Nephron (organoid): ENCODE measurements around the gene PNO1.

Experiments
- H3K27ac Mint-ChIP-seq, 3 experiments: 2 replicates each; pipeline ENCODE4 v1.8.0; 2020; ENCODE audit warnings: mixed read lengths in 3 of 3, mild to moderate bottlenecking in 2 of 3, moderate library complexity in 1 of 3
- H3K27me3 Mint-ChIP-seq: 2 replicates; pipeline ENCODE4 v1.8.0; 2021; ENCODE audit warnings: low read depth, mild to moderate bottlenecking, moderate library complexity, mixed read lengths
- H3K36me3 Mint-ChIP-seq: 2 replicates; pipeline ENCODE4 v1.8.0; 2020; ENCODE audit warnings: low read depth, mixed read lengths
- H3K4me1 Mint-ChIP-seq: 2 replicates; pipeline ENCODE4 v1.8.0; 2020; ENCODE audit warnings: mixed read lengths
- H3K4me3 Mint-ChIP-seq, 3 experiments: 2 replicates each; pipeline ENCODE4 v1.8.0; 2020; ENCODE audit warnings: mild to moderate bottlenecking in 3 of 3, mixed read lengths in 3 of 3, moderate library complexity in 2 of 3
- H3K9me3 Mint-ChIP-seq: 2 replicates; pipeline ENCODE4 v1.8.0; 2020; ENCODE audit warnings: mixed read lengths
- TF ChIP-seq, protein P1 (sequence below), 3 experiments: fragments of 200-600 bp; sonication (generic); IDR thresholded peaks; one replicate each; pipeline ENCODE4 v1.5.0; 2021; ENCODE audit warnings: antibody characterized with exemption in 3 of 3; ENCODE audit not compliant: unreplicated experiment in 3 of 3

The PNO1 gene

DNA sequence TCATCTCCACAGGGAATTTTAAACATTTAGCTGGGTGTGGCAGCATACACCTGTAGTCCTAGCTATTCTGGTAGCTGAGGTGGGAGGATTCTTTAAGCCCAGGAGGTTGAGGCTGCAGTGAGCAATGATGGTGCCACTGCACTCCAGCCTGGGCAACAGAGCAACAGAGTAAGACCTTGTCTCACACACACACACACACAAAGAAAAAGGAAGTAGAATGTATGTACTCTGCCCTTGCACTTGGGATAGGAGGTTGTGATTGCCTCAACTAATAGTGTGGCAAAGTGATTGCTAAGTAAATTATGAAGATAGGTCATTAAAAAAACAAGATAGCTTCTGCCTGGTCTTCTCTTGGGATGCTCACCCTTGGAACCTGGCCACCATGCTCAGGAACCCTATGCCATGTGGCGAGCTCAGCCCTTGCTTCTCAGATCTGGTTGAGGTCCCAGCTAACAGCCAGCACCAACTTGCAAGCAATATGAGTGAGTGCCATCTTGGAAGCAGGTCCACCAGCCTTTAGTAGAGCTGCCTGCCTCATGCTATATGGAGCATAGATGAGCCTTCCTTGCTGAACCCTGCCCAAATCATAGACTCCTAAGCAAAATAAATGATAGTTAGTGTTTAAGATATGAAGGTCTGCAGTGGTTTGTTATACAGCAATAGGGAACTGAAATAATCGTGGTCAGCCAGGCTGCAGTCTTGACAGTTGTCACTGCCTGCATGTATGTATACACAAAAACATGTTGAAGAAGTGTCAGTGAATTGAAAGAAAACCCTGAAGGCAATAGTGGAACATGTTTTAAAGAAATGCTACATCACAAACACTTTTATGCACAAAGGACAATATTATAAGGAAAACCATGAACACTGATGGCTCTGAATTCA, 30.1 kb upstream of the PNO1 start:
- Mint-ChIP-seq H3K27ac (no peak overlapping the region), H3K27me3 (no peaks in the 10 kb centered on the region), H3K9me3 (no peaks in the 10 kb centered on the region), H3K4me1 (peaks cover 7% of the 10 kb centered on the region), H3K36me3 (peaks cover 21% of the 10 kb centered on the region), H3K4me3 (no peak overlapping the region)
- TF ChIP-seq, protein P1, sequence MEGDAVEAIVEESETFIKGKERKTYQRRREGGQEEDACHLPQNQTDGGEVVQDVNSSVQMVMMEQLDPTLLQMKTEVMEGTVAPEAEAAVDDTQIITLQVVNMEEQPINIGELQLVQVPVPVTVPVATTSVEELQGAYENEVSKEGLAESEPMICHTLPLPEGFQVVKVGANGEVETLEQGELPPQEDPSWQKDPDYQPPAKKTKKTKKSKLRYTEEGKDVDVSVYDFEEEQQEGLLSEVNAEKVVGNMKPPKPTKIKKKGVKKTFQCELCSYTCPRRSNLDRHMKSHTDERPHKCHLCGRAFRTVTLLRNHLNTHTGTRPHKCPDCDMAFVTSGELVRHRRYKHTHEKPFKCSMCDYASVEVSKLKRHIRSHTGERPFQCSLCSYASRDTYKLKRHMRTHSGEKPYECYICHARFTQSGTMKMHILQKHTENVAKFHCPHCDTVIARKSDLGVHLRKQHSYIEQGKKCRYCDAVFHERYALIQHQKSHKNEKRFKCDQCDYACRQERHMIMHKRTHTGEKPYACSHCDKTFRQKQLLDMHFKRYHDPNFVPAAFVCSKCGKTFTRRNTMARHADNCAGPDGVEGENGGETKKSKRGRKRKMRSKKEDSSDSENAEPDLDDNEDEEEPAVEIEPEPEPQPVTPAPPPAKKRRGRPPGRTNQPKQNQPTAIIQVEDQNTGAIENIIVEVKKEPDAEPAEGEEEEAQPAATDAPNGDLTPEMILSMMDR (IDR thresholded peaks at IDR 0.05; ENCODE audit: unreplicated experiment in 3 of 3) = no peak

DNA sequence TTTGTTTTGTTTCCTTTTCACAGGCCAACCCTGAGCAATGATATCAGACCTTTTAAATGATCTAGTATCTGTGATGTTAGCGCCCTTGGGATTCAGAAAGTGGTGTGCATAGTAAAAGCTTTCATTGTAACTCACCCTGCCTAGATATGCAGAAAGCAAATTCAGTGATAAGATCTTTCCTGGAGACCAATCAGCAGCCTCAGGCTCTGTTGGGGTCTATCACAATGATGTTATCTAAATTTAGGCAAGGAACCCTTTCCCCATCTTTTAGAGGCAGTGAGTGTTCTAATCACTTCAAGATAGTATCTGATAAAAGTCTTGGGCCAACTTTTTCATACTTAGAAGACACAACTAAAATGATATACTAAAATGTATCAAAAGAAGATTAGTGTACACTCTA, 23.6 kb upstream of the PNO1 start:
- Mint-ChIP-seq H3K4me1 (no peaks in the 10 kb centered on the region), H3K9me3 (no peaks in the 10 kb centered on the region), H3K4me3 (no peak overlapping the region), H3K36me3 (peaks cover 49% of the 10 kb centered on the region), H3K27me3 (no peaks in the 10 kb centered on the region), H3K27ac (no peak overlapping the region)
- TF ChIP-seq, protein P1 (IDR thresholded peaks at IDR 0.05; ENCODE audit: unreplicated experiment in 3 of 3) = no peak

DNA sequence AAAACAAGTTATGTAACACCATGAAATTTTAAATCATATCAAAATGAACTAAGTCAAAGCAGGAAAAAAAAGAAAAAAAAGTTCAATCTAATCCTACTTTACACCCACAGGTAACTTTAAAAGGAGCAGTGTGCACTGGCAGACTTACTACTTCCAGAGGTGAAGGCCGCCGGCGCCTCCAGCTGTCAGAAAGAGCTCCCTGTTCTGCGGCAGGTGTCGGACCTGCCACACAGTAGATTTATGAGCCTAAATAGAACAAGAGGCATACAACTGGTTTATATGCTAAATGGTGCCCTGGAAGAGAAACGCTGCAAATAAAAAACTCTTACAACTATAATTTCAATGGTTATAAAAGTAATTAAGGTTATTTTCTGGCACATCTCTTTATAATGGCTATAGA, 23.1 kb upstream of the PNO1 start:
- Mint-ChIP-seq H3K9me3 (no peaks in the 10 kb centered on the region), H3K27me3 (no peaks in the 10 kb centered on the region), H3K27ac (no peak overlapping the region)

DNA sequence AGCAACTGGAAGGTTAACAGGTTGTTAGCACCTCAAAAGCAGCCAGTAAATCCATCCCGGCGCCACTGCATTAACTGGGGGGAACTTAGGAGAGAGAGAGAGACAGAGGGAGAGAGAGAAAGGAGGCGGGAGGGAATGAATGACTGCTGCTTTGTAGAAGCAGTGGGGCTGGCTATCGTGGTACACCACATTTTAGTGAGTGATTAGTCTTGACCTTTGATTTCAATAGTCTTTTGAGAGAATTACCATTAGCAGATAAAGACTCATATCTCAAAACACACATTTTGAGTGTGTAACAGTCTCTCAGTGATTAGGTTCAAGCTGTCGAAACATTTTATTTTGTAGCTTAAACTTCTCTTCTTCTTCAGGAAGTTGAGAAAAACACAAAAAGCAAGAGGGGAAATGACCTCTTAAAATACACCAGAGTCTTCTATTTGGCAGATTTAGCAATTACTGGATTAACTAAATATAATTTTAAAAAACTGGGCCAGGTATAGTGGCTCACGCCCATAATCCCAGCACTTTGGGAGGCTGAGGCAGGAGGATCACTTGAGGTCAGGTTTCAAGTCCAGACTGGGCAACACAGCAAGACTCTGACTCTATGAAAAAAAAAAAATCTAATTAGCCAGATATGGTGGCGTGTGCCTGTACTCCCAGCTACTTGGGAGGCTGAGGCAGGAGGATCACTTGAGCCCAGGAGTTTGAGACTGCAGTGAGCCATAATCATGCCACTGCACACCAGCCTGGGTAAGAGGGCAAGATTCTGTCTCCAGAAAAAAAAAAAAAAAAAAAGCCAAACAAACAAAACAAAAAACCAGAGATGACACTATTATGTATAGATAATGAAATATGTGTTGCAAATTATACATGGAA, 22.0 kb upstream of the PNO1 start:
- peaks cover 53% of the 10 kb centered on the region for H3K36me3 Mint-ChIP-seq
- H3K4me1 Mint-ChIP-seq = no peaks in the 10 kb centered on the region
- no peaks in the 10 kb centered on the region for H3K27me3 Mint-ChIP-seq
- H3K9me3 Mint-ChIP-seq = no peaks in the 10 kb centered on the region
- TF ChIP-seq, protein P1 (IDR thresholded peaks at IDR 0.05; ENCODE audit: unreplicated experiment in 3 of 3) = no peak
- H3K27ac Mint-ChIP-seq = no peak overlapping the region
- no peak overlapping the region for H3K4me3 Mint-ChIP-seq

More for the DNA sequence above, 23.1 kb upstream of the PNO1 start:
- peaks cover 51% of the 10 kb centered on the region for H3K36me3 Mint-ChIP-seq
- TF ChIP-seq, protein P1 (IDR thresholded peaks at IDR 0.05; ENCODE audit: unreplicated experiment in 3 of 3) = no peak
- H3K4me1 Mint-ChIP-seq = no peaks in the 10 kb centered on the region
- no peak overlapping the region for H3K4me3 Mint-ChIP-seq

DNA sequence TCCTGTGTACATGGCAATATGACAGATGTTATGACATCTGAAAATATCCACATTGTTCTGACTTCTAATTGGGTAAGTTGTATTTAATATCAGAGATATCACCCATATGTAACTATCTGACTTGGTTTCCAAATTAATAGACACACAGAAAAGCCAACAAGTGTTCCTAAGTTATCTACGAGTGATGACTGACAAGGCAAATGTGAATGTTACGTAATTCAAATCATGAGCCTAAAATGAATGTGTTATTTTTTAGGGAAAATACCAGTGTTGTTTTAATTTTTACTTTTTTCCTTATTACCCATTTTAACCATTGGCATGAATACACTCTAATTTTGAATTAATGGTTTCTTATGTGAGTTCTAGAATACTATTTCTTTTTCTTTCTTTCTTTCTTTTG, 15.8 kb upstream of the PNO1 start:
- Mint-ChIP-seq H3K4me3 (no peak overlapping the region), H3K4me1 (no peaks in the 10 kb centered on the region), H3K27me3 (no peaks in the 10 kb centered on the region), H3K9me3 (no peaks in the 10 kb centered on the region), H3K27ac (no peak overlapping the region), H3K36me3 (peaks cover 24% of the 10 kb centered on the region)
- TF ChIP-seq, protein P1 (IDR thresholded peaks at IDR 0.05; ENCODE audit: unreplicated experiment in 3 of 3) = no peak
